HuH-7.5 (cell line): ENCODE results near the gene ZNF593.

Experiments used
- DNase-seq: peaks from one replicate; pipeline ENCODE4 v3.0.0; 2011; ENCODE audit warnings: low spot score

Gene ZNF593

GRCh38 chr1:26169669-26170471 lies at the start of gene ZNF593:
TSS of gene ZNF593 (plus strand) at chr1:26169908. CDS start at chr1:26169984, 76 bp downstream.
- DNase-seq = peak; percentile 98

GRCh38 chr1:26121854-26122773 lies 47.6 kb upstream of the ZNF593 start:
- DNase-seq = no peak

- DNase-seq = no peak
These were observed 46.4 kb upstream of the ZNF593 start for GRCh38 chr1:26122988-26123973.

- no peak for DNase-seq
These were observed 45.0 kb upstream of the ZNF593 start for GRCh38 chr1:26124418-26125331.

GRCh38 chr1:26125382-26125781 lies 44.3 kb upstream of the ZNF593 start:
- no peak for DNase-seq

GRCh38 chr1:26125946-26126320 lies 43.8 kb upstream of the ZNF593 start:
- no peak for DNase-seq

- no peak for DNase-seq
These were observed 43.2 kb upstream of the ZNF593 start for GRCh38 chr1:26126321-26127084.

GRCh38 chr1:26127235-26128163 lies 42.2 kb upstream of the ZNF593 start:
- DNase-seq = no peak

- no peak for DNase-seq
These were observed 39.9 kb upstream of the ZNF593 start for GRCh38 chr1:26129778-26130177.

- no peak for DNase-seq
These were observed 39.0 kb upstream of the ZNF593 start for GRCh38 chr1:26130695-26131094.

- no peak for DNase-seq
These were observed 37.4 kb upstream of the ZNF593 start for GRCh38 chr1:26132128-26132833.

GRCh38 chr1:26132834-26133167 lies 36.9 kb upstream of the ZNF593 start:
- DNase-seq = no peak

- no peak for DNase-seq
These were observed 35.2 kb upstream of the ZNF593 start for GRCh38 chr1:26134466-26134865.

GRCh38 chr1:26138974-26139558 lies 30.6 kb upstream of the ZNF593 start:
- DNase-seq = no peak

GRCh38 chr1:26142159-26142558 lies 27.5 kb upstream of the ZNF593 start:
- no peak for DNase-seq

GRCh38 chr1:26145041-26145959 lies 24.4 kb upstream of the ZNF593 start:
- peak; percentile 45 for DNase-seq

- DNase-seq = no peak
These were observed 23.8 kb upstream of the ZNF593 start for GRCh38 chr1:26145960-26146294.
